ENCODE measurements around the gene CFAP77.

GRCh38 chr9:132409828-132410528, at the start of gene CFAP77:
- TF ChIP-seq EZH2phosphoT487 (IDR thresholded peaks at IDR 0.05): peak; percentile 68
- TF ChIP-seq CTCF (IDR thresholded peaks at IDR 0.05): no peak

All from neural progenitor cell (in vitro differentiated cells).